AG04450 (cell line): ENCODE results near the gene SORT1. TPM values are rescaled to one million over a fixed set of nuclear protein-coding genes. Genes with fewer than 3 reads are reported as not detected.

Experiments
- CTCF ChIA-PET: fragments of 300-600, 350-600 bp; formaldehyde crosslinking; extraction: SDS; loops from one replicate; lab custom pipeline; 2022; ENCODE audit warnings: antibody characterized with exemption, inconsistent platforms; lab: Charles Lee
- POLR2A ChIA-PET: fragments of 350-600 bp; formaldehyde crosslinking; extraction: SDS; loops from one replicate; lab custom pipeline; 2021; ENCODE audit warnings: antibody characterized with exemption, inconsistent platforms; lab: Yijun Ruan, JAX
- DNase-seq: peaks from one replicate; pipeline ENCODE4 v3.0.0-alpha.2; 2011; ENCODE audit warnings: low read depth, low spot score
- H3K27ac ChIP-seq: one replicate; pipeline ENCODE4 v1.5.1; 2012; ENCODE audit warnings: low read depth, low read length, control low read depth
- H3K27me3 ChIP-seq: one replicate; pipeline ENCODE4 v1.6.0; 2012; ENCODE audit warnings: low read length; ENCODE audit not compliant: control insufficient read depth, insufficient read depth
- H3K4me3 ChIP-seq: 2 replicates; pipeline ENCODE4 v1.5.1; 2011; ENCODE audit warnings: mild to moderate bottlenecking, low read depth, low read length, control low read depth
- H3K9me3 ChIP-seq: 2 replicates; pipeline ENCODE4 v1.5.1; 2012; ENCODE audit warnings: low read length; ENCODE audit not compliant: control insufficient read depth, insufficient read depth
- CTCF ChIP-seq: IDR thresholded peaks from 2 replicates; pipeline ENCODE4 v1.5.1; 2011; ENCODE audit warnings: low read depth, low read length, control low read depth, inconsistent platforms
- polyA plus RNA-seq: library from polyadenylated mRNA; depleted of rRNA; stranded (reverse); fragments of >200 nt; gene quantifications from 2 replicates; pipeline ENCODE4 v1.2.3, GENCODE V29; 2011

SORT1 gene
- polyA plus RNA-seq, 1 experiment = 42.8 TPM

GRCh38 chr1:109361069-109361468 lies 36.6 kb downstream of the SORT1 start:
- POLR2A ChIA-PET = interaction anchor here (0.9 kb wide), 1 partner anchor 9 kb away, joined by 9 read pairs; no protein-coding TSS in a partner anchor
- DNase-seq = no peak
- H3K9me3 ChIP-seq = no peaks in the 10 kb centered on the region
- no peak overlapping the region for H3K4me3 ChIP-seq
- H3K27ac ChIP-seq = no peak overlapping the region
- TF ChIP-seq CTCF = no peak
- CTCF ChIA-PET = interaction anchor here (0.6 to 0.9 kb wide), 3 partner anchors 97 to 171 kb away, joined by 3 to 9 read pairs (median 3); no protein-coding TSS in a partner anchor
- no peaks in the 10 kb centered on the region for H3K27me3 ChIP-seq

GRCh38 chr1:109357616-109358015 lies 40.1 kb downstream of the SORT1 start:
- Histone ChIP-seq H3K27me3 (no peaks in the 10 kb centered on the region), H3K4me3 (no peak overlapping the region), H3K27ac (no peak overlapping the region), H3K9me3 (no peaks in the 10 kb centered on the region)
- ChIA-PET CTCF (interaction anchor here (1.0 kb wide), 1 partner anchor 79 kb away, joined by 3 read pairs; no protein-coding TSS in a partner anchor), POLR2A (no interaction called here)
- DNase-seq = no peak
- TF ChIP-seq CTCF = no peak

GRCh38 chr1:109356915-109357314 lies 40.8 kb downstream of the SORT1 start:
- no peak overlapping the region for H3K27ac ChIP-seq

GRCh38 chr1:109356505-109356904 lies 41.2 kb downstream of the SORT1 start:
- ChIA-PET POLR2A (interaction anchor here (1.2 kb wide), 1 partner anchor 14 kb away, joined by 4 read pairs; no protein-coding TSS in a partner anchor), CTCF (interaction anchor here (0.7 to 0.8 kb wide), 2 partner anchors 80 to 92 kb away, joined by 3 to 5 read pairs; no protein-coding TSS in a partner anchor)
- H3K27me3 ChIP-seq = no peaks in the 10 kb centered on the region
- no peak overlapping the region for H3K4me3 ChIP-seq
- TF ChIP-seq CTCF = no peak
- DNase-seq = no peak
- H3K9me3 ChIP-seq = no peaks in the 10 kb centered on the region
- no peak overlapping the region for H3K27ac ChIP-seq

More at GRCh38 chr1:109356915-109357314, 40.8 kb downstream of the SORT1 start:
- no peaks in the 10 kb centered on the region for H3K9me3 ChIP-seq
- no peak for TF ChIP-seq CTCF
- no peak for DNase-seq
- no peaks in the 10 kb centered on the region for H3K27me3 ChIP-seq
- ChIA-PET POLR2A (interaction anchor here (1.2 kb wide), 1 partner anchor 14 kb away, joined by 4 read pairs; no protein-coding TSS in a partner anchor), CTCF (interaction anchor here (0.7 to 1.0 kb wide), 3 partner anchors 79 to 93 kb away, joined by 3 to 5 read pairs (median 3); no protein-coding TSS in a partner anchor)
- no peak overlapping the region for H3K4me3 ChIP-seq

- no peak overlapping the region for H3K27ac ChIP-seq
- no peak for DNase-seq
- CTCF ChIA-PET = no interaction called here
- H3K4me3 ChIP-seq = no peak overlapping the region
- POLR2A ChIA-PET = no interaction called here
- no peak for TF ChIP-seq CTCF
- H3K9me3 ChIP-seq = no peaks in the 10 kb centered on the region
- H3K27me3 ChIP-seq = no peaks in the 10 kb centered on the region
Measured at GRCh38 chr1:109354929-109355328, 42.8 kb downstream of the SORT1 start.
